ENCODE results near the gene ZNF281. TPM values are rescaled to one million over a fixed set of nuclear protein-coding genes. Genes with fewer than 3 reads are reported as not detected.
"Not testable (repeated sequence)": the region's sequence is repeated elsewhere in the genome, so short reads cannot be mapped to it uniquely, and the experiment has no call there.

Gene ZNF281
- total RNA-seq, 4 donors from 2014 or later = 3.4 to 5.5 (median 5.3) TPM

GRCh38 chr1:200362421-200362820 lies 47.4 kb downstream of the ZNF281 start:
- TF ChIP-seq CTCF (IDR thresholded peaks at IDR 0.05) = no peak
- no peak for TF ChIP-seq POLR2A (IDR thresholded peaks at IDR 0.05)
- WGBS, 2 donors = 76 to 85% methylated on average over 2 of the region's 2 CpGs
- H3K4me3 ChIP-seq (ENCODE audit: low read depth, poor library complexity, severe bottlenecking) = no peak overlapping the region
- no peak for DNase-seq (ENCODE audit: low spot score in 2 of 2)
- intact Hi-C loops (cut with DNase I; ENCODE audit: low total_unique reads) = no loop called here

- WGBS, 2 donors = 61 to 62% methylated on average over 3 of the region's 3 CpGs
- intact Hi-C loops (cut with DNase I; ENCODE audit: low total_unique reads) = no loop called here
- no peak overlapping the region for H3K4me3 ChIP-seq (ENCODE audit: low read depth, poor library complexity, severe bottlenecking)
- DNase-seq (ENCODE audit: low spot score in 2 of 2) = no peak
- TF ChIP-seq POLR2A (IDR thresholded peaks at IDR 0.05) = no peak
- TF ChIP-seq CTCF (IDR thresholded peaks at IDR 0.05) = no peak
Observed at GRCh38 chr1:200359610-200360163, 50.1 kb downstream of the ZNF281 start.

DNA sequence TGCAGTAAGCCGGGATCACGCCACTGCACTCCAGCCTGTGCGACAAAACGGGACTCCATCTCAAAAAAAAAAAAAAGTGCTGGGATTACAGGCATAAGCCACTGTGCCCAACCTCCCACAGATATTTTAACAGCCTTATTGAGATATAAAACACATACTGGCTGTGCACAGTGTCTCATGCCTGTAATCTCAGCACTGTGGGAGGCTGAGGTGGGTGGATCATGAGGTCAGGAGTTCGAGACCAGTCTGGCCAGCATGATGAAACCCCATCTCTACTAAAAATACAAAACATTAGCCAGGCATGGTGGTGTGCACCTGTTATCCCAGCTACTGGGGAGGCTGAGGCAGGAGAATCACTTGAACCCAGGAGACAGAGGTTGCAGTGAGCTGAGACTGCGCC lies 51.9 kb downstream of the ZNF281 start:
- H3K4me3 ChIP-seq (ENCODE audit: low read depth, poor library complexity, severe bottlenecking); intact Hi-C loops (cut with DNase I; ENCODE audit: low total_unique reads); DNase-seq (ENCODE audit: low spot score in 2 of 2): not testable (repeated sequence)
- 78 to 85% methylated on average over 6 of the region's 6 CpGs for WGBS, 2 donors

DNA sequence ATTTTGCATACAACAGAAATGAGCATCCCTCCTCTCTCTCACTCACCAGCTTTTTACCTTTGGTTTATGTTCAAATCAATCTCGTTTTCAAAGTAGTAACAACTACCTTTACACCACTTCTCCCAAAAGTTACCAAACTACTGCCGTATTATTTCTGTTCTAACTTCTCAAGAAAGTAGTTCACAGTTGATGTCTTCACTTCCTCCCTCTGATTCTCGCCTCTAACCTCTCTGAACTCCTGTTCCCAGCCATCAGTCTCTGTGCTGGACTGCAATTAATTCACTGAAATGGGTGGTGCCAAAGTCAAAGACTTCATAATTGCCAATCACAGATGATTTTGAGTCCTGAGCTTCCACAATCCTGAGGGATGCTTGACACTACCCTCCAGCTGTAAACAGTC lies 54.0 kb downstream of the ZNF281 start:
- intact Hi-C loops (cut with DNase I; ENCODE audit: low total_unique reads) = no loop called here
- 83 to 87% methylated on average over 3 of the region's 3 CpGs for WGBS, 2 donors
- no peak overlapping the region for H3K4me3 ChIP-seq (ENCODE audit: low read depth, poor library complexity, severe bottlenecking)
- no peak for DNase-seq (ENCODE audit: low spot score in 2 of 2)
- TF ChIP-seq POLR2A (IDR thresholded peaks at IDR 0.05) (no peak), CTCF (IDR thresholded peaks at IDR 0.05) (no peak)

Other genes with a start within 250 kb of the ZNF281 start
- 1 to 10 TPM in 1 of 4 donors, under 1 TPM in 3; 0.37 to 1.1 (median 0.61) TPM for gene KIF14, start 210.7 kb upstream of the ZNF281 start, total RNA-seq